Stimulated activated CD8-positive, alpha-beta memory T cell treated with anti-CD3 and anti-CD28 coated beads, Interleukin-15, amount 100 ng/mL, for 1 hour (primary cell): ENCODE results near the gene PHRF1.
A peak's percentile ranks its signal among the peaks of the same experiment; 100 is the strongest.

Experiments used
- DNase-seq: peaks from one replicate; pipeline ENCODE4 v3.0.0-alpha.2; 2020; ENCODE audit warnings: low read depth

PHRF1 gene

GRCh38 chr11:575996-576768 is at the start of gene PHRF1:
Gene PHRF1, plus strand, starts transcription at chr11:576470. Its CDS starts 5,043 bp downstream, at chr11:581513.
- DNase-seq: peak; percentile 88

- DNase-seq: no peak
Observed at GRCh38 chr11:528166-528814, 48.0 kb upstream of the PHRF1 start.

DNA sequence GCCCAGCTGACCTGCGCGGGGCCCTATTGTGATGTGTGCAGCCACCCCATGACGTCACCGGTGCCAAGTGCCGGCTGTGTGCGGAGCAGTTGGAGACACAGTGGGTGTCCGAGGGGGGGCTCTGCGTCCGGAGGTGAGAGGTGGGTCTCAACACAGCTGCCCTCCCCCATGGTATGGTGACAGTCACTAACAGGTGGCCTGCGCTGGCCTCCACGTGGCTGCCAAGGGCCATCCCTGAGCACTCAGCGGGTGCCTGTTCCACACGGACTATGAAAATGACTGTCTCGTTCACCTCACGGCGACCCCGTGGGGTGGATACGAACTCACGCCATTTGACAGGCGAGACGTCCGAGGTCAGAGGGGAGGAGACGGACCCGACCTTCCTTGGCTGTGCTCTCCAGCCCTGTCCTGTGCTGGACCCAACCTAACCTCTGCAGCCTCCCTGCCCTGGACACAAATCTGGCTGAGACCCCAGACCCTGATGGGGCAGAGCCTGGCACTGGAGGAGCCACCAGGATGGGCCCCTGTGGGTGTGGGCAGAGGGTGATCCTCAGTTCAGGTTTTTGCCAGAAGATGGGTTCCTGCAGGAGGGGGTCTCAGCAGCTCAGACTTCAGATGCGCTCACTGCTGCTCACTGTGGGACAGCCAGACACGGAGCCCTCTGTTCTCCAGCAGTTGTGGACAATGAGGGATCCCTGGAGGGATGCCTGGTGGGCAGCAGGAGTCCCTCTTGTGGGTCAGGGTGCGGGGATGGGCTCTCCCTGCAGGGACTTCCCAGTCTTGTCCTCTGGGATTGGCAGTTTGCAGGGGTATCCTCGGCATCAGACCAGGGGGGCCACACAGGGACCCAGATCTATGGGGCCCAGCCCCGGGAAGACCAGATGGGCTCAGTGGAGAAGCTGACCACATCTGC is 47.2 kb upstream of the PHRF1 start:
- DNase-seq: no peak

GRCh38 chr11:529728-530411 is 46.4 kb upstream of the PHRF1 start:
- DNase-seq: no peak

GRCh38 chr11:530960-531831 is 45.1 kb upstream of the PHRF1 start:
- DNase-seq: no peak

GRCh38 chr11:531919-532526 is 44.2 kb upstream of the PHRF1 start:
- no peak for DNase-seq

DNA sequence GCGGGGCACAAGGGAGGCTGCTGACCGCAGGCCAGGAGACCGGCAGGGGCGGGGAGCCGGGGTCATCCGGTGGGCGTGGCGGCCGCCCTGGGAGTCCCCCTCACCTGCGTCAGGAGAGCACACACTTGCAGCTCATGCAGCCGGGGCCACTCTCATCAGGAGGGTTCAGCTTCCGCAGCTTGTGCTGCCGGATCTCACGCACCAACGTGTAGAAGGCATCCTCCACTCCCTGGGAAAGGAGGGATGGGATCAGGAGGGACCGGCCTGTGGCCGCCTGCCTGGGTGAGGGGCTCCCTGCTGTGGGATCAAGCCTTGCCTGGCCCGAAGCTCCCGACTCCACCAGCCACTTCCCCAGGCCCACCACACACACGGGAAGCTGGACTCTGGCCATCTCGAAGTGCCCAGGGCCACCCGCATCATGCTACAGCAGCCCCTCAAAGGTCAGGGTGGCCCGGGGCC is 43.7 kb upstream of the PHRF1 start:
- no peak for DNase-seq

- DNase-seq: no peak
Observed at GRCh38 chr11:532986-533585, 43.2 kb upstream of the PHRF1 start.

- DNase-seq: no peak
Observed at GRCh38 chr11:533586-534395, 42.5 kb upstream of the PHRF1 start.

GRCh38 chr11:534396-535209 is 41.7 kb upstream of the PHRF1 start:
- DNase-seq: no peak

- DNase-seq: no peak
Observed at GRCh38 chr11:535210-535518, 41.1 kb upstream of the PHRF1 start.

GRCh38 chr11:535519-536454 is 40.5 kb upstream of the PHRF1 start, which contains the start of gene HRAS:
Gene HRAS, minus strand, starts transcription at chr11:535576.
- peak; percentile 84 for DNase-seq

DNA sequence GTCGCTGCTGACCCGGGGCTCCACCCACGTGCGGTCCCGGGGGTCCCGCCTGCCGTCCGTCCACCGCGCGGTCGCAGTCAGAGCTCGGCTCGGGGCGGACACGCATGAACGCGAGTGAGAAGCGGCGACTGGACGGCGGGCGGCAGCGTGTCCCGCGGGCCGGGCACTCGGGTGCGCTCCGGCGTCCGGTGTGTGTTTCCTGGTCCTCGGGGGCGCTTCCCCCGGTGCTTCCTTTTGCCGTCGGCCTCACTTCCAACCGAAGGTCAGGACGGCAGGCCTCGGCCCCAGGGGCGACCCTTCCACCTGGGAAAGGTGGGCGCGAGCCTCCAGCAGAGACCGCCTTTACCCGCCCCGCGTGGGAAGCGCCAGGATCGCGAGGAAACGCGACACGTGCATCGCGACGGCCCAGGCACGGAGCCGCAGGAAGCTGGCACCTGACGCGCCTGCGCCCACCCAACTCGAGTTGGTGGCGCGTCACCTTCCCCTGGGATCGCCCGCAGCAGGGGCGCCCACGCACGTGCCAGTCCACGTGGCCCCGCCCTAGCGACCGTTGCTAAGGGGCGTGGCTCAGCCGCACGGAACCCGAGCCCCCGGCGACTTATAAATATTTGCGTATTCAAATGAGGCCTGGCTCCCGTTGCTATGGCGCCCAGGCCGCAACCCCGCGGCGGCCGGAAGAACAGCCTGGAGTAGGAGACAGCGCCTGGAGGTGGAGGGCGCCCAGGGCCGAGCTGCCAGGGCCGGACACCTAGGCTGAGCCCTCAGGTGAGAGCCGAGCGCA is 39.2 kb upstream of the PHRF1 start, which contains the start of gene LRRC56:
Gene LRRC56 (plus strand): TSS at position 687 of the 781 bp plus-strand sequence. CDS start 3,158 bp downstream, outside the sequence.
- peak; percentile 81 for DNase-seq

DNA sequence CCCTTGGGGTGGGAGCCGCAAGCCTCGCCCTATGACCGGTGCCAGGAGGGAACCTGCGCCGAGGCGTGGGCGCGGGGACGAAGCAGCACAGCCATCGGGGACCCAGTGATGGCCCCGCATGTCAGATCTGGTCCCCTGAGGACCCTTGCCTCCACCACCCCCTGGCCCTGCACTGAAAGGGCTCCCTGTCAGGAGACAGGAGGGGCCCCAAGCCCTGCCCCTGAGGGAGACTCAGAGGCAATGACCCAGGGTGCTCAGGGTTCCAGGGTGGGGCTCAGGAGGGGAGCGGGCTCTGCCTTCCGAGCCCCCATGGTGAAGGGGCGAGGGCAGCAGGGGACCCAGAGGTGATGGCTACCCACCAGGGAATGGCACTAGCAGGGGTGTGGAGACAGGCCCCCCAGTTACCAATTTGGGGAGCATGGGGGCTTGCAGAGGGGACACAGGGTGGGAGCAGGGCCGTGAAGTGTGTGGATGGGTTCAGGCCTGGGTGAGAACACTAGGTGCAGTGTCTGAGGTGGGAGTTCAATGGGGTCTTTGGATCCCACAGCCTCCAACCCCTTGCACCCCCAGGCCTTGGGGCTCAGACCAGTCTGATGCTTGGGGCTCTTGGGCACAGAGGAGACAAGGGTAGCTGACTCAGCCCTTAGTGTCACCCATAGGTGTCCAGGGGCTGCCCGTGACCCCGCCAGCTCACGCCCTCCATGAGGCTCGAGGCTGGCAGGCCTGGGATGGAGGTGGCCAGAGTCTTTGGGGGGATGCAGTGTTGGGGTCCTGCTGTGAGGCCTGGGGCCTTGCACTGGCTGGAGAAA is 38.4 kb upstream of the PHRF1 start:
- DNase-seq: no peak

DNA sequence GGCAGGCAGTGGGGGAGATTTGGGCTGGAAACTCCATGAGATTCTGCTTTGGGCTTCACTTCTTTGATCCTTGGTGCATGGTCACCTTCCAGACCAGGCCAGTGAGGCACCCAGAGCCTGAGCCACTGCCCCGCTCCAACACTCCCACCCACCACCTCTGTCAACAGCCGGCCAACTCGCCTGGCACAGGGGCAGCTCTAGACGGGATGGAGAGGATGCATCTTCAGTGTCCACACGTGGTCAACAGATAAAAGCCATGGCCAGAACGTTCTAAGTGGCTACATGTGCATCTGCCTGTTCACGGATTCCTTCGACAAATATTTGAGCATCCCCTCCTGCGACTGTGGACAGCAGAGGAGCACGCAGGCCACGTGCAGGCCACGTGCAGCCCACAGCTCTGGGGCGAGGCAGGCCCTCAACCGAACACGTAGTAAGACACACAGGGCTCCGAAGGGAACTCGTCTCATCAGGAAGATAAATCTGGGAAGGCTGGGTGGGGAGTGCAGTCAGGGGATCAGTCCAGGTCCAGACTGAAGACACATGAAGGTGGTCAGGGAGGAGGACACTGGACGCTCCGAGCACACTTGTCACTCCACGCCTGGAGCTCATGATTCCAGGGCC is 37.7 kb upstream of the PHRF1 start:
- DNase-seq: no peak
